HCT116 (cell line): ENCODE results near the gene CDK9. TPM values are rescaled to one million over a fixed set of nuclear protein-coding genes. Genes with fewer than 3 reads are reported as not detected.

Source experiments
- ATAC-seq: fragments of 200-7000 bp; cut with Tn5 transposase; 2 replicates; pipeline ENCODE4 v1.9.1; 2020; ENCODE audit warnings: mild to moderate bottlenecking, moderate library complexity
- BruUV-seq: library from RNA; stranded (reverse); fragments of 400-500 nt; replicated peaks from 2 replicates; lab custom pipeline; 2021; lab: Mats Ljungman, UMichigan
- CTCF ChIA-PET: fragments of 300-600 bp; sonication (Branson Sonifier 250); formaldehyde crosslinking; loops from one replicate; lab custom pipeline; 2021; ENCODE audit warnings: antibody characterized with exemption; lab: Charles Lee
- POLR2A ChIA-PET: fragments of 300-600, 350-600 bp; sonication (Branson Sonifier 250); formaldehyde crosslinking; loops from one replicate; lab custom pipeline; 2021; ENCODE audit warnings: antibody characterized with exemption; lab: Charles Lee
- RAD21 ChIA-PET, 2 experiments: fragments of 300-600 bp; sonication (Branson Sonifier 250); formaldehyde crosslinking; loops; one replicate each; lab custom pipeline; 2023; ENCODE audit warnings: low total read pairs in 2 of 2; ENCODE audit not compliant: uncharacterized antibody in 2 of 2, unreplicated experiment in 2 of 2, low non-redundant PET in 1 of 2; lab: Charles Lee
- DNase-seq: peaks from one replicate; pipeline ENCODE4 v3.0.0-alpha.2; 2010; ENCODE audit warnings: low read depth, low spot score
- H2AFZ ChIP-seq: fragments of 200-600 bp; shearing (Covaris generic), sonication (generic); 2 replicates; pipeline ENCODE4 v1.6.1; 2017; ENCODE audit warnings: low read depth, mixed run types, mixed read lengths, antibody characterized with exemption, low read length; ENCODE audit not compliant: poor library complexity, severe bottlenecking
- H3K27ac ChIP-seq: 2 replicates; pipeline ENCODE4 v1.5.1; 2012; ENCODE audit warnings: low read depth, low read length
- H3K27me3 ChIP-seq: fragments of 200-600 bp; sonication (generic); 2 replicates; pipeline ENCODE4 v1.6.1; 2016; ENCODE audit warnings: mixed run types, low read length, mixed read lengths; ENCODE audit not compliant: insufficient read depth
- H3K36me3 ChIP-seq, 2 experiments: fragments of 200-500 bp in 1 of 2; fragments of 200-600 bp in 1 of 2; sonication (Bioruptor generic) in 1 of 2; sonication (generic) in 1 of 2; 2 replicates each; pipeline versions ENCODE4 v1.5.1 to v1.6.1; 2014 to 2016; ENCODE audit warnings: low read length in 2 of 2, inconsistent platforms in 1 of 2, mixed read lengths in 1 of 2, mixed run types in 1 of 2; ENCODE audit not compliant: insufficient read depth in 2 of 2, control insufficient read depth in 1 of 2
- H3K4me1 ChIP-seq, 2 experiments: fragments of 200-600 bp in 1 of 2; sonication (generic) in 1 of 2; 2 replicates each; pipeline versions ENCODE4 v1.5.1 to v1.6.1; 2012 to 2017; ENCODE audit warnings: low read length in 2 of 2, inconsistent platforms in 1 of 2, mild to moderate bottlenecking in 1 of 2, mixed read lengths in 1 of 2, mixed run types in 1 of 2, moderate library complexity in 1 of 2; ENCODE audit not compliant: insufficient read depth in 2 of 2, control insufficient read depth in 1 of 2
- H3K4me2 ChIP-seq: fragments of 200-600 bp; sonication (generic); 2 replicates; pipeline ENCODE4 v1.6.1; 2017; ENCODE audit warnings: mixed run types, low read length, mixed read lengths
- H3K4me3 ChIP-seq, 2 experiments: fragments of 200-600 bp in 1 of 2; sonication (generic) in 1 of 2; replicated peaks in 1 of 2; 2 replicates each; pipeline ENCODE4 v1.5.1; 2011 to 2016; ENCODE audit warnings: low read length in 2 of 2, control low read depth in 1 of 2, low read depth in 1 of 2, mild to moderate bottlenecking in 1 of 2, mixed read lengths in 1 of 2, mixed run types in 1 of 2
- H3K79me2 ChIP-seq: fragments of 200-600 bp; sonication (generic); 2 replicates; pipeline ENCODE4 v1.6.1; 2017; ENCODE audit warnings: mild to moderate bottlenecking, mixed run types, low read length, moderate library complexity, mixed read lengths; ENCODE audit not compliant: insufficient read depth
- H3K9ac ChIP-seq: fragments of 200-600 bp; sonication (generic); 2 replicates; pipeline ENCODE4 v1.6.1; 2016; ENCODE audit warnings: low read length, mixed read lengths
- H3K9me2 ChIP-seq: fragments of 200-600 bp; sonication (generic), shearing (Covaris generic); 2 replicates; pipeline ENCODE4 v1.6.1; 2017; ENCODE audit warnings: mixed run types, mild to moderate bottlenecking, moderate library complexity; ENCODE audit not compliant: insufficient read depth
- H3K9me3 ChIP-seq, 2 experiments: fragments of 200-500 bp in 1 of 2; fragments of 200-600 bp in 1 of 2; sonication (Bioruptor generic) in 1 of 2; sonication (generic) in 1 of 2; 2 replicates each; pipeline ENCODE4 v1.6.1; 2014 to 2017; ENCODE audit warnings: low read length in 2 of 2, mixed read lengths in 2 of 2, inconsistent platforms in 1 of 2, low read depth in 1 of 2, mild to moderate bottlenecking in 1 of 2, mixed run types in 1 of 2, moderate library complexity in 1 of 2; ENCODE audit not compliant: control insufficient read depth in 1 of 2, insufficient read depth in 1 of 2
- H4K20me1 ChIP-seq: fragments of 200-600 bp; sonication (generic), shearing (Covaris generic); 2 replicates; pipeline ENCODE4 v1.6.1; 2017; ENCODE audit warnings: mixed run types, mild to moderate bottlenecking, moderate library complexity; ENCODE audit not compliant: insufficient read depth
- CBX3 ChIP-seq: IDR thresholded peaks from 2 replicates; pipeline ENCODE4 v1.6.1; 2012; ENCODE audit warnings: low read depth
- POLR2A ChIP-seq: IDR thresholded peaks from 2 replicates; pipeline ENCODE4 v1.7.0; 2011; ENCODE audit warnings: borderline replicate concordance; ENCODE audit not compliant: insufficient read depth, insufficient read length; ENCODE audit errors: extremely low read depth
- RAD21 ChIP-seq: IDR thresholded peaks from 2 replicates; pipeline ENCODE4 v1.6.1; 2012; ENCODE audit warnings: low read depth, mild to moderate bottlenecking
- ZFX ChIP-seq: fragments of 450-650 bp; IDR thresholded peaks from 2 replicates; pipeline ENCODE4 v1.6.1; 2017
- ZNF274 ChIP-seq: fragments of 200-500 bp; sonication (Bioruptor generic); IDR thresholded peaks from 2 replicates; pipeline ENCODE4 v1.6.1; 2014; ENCODE audit warnings: mild to moderate bottlenecking, low read depth, low read length, inconsistent platforms
- intact Hi-C: fragments of 100-400 bp; cut with micrococcal nuclease; formaldehyde crosslinking; loops from 2 replicates; pipeline ENCODE4 v1.10.0; 2022
- total RNA-seq: library from RNA; stranded (reverse); gene quantifications from one replicate; pipeline ENCODE4 v1.2.1, GENCODE V29; 2021; ENCODE audit not compliant: unreplicated experiment
- TF ChIP-seq, protein P1 (sequence below): IDR thresholded peaks from 2 replicates; pipeline ENCODE4 v1.6.1; 2012
- TF ChIP-seq, protein P2 (sequence below): IDR thresholded peaks from 2 replicates; pipeline ENCODE4 v1.6.1; 2012; ENCODE audit warnings: low read depth
- TF ChIP-seq, protein P3 (sequence below): IDR thresholded peaks from 2 replicates; pipeline ENCODE4 v1.6.1; 2011; ENCODE audit warnings: mild to moderate bottlenecking, low read length, moderate library complexity; ENCODE audit not compliant: insufficient replicate concordance; ENCODE audit errors: extremely low read depth

CDK9 gene
- total RNA-seq, 1 experiment from 2014 or later = 102 TPM

DNA sequence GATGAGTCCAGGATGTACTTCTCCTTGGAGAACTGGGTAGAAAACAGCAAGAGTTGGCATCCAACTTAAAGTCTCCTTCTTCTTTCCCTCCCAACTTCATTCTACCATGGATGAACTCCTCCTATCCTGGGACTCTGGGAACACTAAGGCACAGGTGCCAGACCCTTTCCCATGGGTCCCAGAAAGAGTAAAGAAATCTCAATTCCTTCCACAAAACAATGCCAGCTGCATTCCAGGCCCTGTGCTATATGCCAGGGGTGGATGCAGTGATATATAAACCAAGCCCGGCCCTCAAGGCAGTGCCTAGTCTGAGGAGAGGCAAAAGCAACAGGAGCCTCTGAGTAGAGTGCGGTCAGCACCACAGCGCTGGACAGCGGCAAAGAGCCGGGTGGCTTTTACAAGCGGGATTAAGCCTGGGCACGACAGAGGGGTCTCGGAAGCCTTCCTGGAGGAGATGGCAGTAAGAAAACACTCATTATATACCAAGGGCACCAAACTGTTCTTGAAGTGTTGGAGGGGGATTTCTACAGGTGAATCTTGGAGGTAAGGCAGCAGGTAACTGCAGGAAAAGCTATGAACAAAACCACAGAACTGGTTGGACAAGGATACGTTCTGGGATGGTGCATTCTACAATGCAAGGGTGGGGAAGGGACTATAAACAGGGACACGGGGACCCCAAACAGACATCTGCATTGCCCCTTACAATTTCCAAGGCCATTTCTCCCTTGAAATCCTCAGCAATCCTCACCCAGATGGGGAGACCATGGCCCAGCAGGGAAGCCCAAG is 34.4 kb upstream of the CDK9 start:
- Histone ChIP-seq H3K36me3 (no peaks in the 10 kb centered on the region), H3K9ac (no peak overlapping the region), H3K9me2 (no peaks in the 10 kb centered on the region), H3K4me2 (no peak overlapping the region), H3K4me3 (no peak overlapping the region), H3K4me1 (no peaks in the 10 kb centered on the region), H3K27me3 (no peaks in the 10 kb centered on the region), H3K79me2 (no peaks in the 10 kb centered on the region), H4K20me1 (no peaks in the 10 kb centered on the region), H2AFZ (no peak overlapping the region), H3K9me3 (no peaks in the 10 kb centered on the region), H3K27ac (no peak overlapping the region)
- intact Hi-C loops = no loop called here
- DNase-seq (no peak), ATAC-seq (peak; percentile 52; the same call in 1 of the 2 replicates)
- TF ChIP-seq, protein P1, sequence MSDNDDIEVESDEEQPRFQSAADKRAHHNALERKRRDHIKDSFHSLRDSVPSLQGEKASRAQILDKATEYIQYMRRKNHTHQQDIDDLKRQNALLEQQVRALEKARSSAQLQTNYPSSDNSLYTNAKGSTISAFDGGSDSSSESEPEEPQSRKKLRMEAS = no peak
- no peak for TF ChIP-seq RAD21
- TF ChIP-seq, protein P2, sequence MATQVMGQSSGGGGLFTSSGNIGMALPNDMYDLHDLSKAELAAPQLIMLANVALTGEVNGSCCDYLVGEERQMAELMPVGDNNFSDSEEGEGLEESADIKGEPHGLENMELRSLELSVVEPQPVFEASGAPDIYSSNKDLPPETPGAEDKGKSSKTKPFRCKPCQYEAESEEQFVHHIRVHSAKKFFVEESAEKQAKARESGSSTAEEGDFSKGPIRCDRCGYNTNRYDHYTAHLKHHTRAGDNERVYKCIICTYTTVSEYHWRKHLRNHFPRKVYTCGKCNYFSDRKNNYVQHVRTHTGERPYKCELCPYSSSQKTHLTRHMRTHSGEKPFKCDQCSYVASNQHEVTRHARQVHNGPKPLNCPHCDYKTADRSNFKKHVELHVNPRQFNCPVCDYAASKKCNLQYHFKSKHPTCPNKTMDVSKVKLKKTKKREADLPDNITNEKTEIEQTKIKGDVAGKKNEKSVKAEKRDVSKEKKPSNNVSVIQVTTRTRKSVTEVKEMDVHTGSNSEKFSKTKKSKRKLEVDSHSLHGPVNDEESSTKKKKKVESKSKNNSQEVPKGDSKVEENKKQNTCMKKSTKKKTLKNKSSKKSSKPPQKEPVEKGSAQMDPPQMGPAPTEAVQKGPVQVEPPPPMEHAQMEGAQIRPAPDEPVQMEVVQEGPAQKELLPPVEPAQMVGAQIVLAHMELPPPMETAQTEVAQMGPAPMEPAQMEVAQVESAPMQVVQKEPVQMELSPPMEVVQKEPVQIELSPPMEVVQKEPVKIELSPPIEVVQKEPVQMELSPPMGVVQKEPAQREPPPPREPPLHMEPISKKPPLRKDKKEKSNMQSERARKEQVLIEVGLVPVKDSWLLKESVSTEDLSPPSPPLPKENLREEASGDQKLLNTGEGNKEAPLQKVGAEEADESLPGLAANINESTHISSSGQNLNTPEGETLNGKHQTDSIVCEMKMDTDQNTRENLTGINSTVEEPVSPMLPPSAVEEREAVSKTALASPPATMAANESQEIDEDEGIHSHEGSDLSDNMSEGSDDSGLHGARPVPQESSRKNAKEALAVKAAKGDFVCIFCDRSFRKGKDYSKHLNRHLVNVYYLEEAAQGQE = peak; percentile 93
- no peak for TF ChIP-seq ZFX
- no peak for TF ChIP-seq POLR2A
- no peak for TF ChIP-seq ZNF274
- TF ChIP-seq CBX3 = no peak
- TF ChIP-seq, protein P3, sequence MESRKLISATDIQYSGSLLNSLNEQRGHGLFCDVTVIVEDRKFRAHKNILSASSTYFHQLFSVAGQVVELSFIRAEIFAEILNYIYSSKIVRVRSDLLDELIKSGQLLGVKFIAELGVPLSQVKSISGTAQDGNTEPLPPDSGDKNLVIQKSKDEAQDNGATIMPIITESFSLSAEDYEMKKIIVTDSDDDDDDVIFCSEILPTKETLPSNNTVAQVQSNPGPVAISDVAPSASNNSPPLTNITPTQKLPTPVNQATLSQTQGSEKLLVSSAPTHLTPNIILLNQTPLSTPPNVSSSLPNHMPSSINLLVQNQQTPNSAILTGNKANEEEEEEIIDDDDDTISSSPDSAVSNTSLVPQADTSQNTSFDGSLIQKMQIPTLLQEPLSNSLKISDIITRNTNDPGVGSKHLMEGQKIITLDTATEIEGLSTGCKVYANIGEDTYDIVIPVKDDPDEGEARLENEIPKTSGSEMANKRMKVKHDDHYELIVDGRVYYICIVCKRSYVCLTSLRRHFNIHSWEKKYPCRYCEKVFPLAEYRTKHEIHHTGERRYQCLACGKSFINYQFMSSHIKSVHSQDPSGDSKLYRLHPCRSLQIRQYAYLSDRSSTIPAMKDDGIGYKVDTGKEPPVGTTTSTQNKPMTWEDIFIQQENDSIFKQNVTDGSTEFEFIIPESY = no peak
- ChIA-PET POLR2A (no interaction called here), CTCF (no interaction called here), RAD21 (no interaction called here)
- no TSS peak for BruUV-seq
